T follicular helper cell (primary cell): ENCODE data around the gene GFI1B.
"Not testable (repeated sequence)": the region's sequence is repeated elsewhere in the genome, so short reads cannot be mapped to it uniquely, and the experiment has no call there.

Experiments
- DNase-seq: peaks from one replicate; pipeline ENCODE4 v3.0.0-alpha.2; 2020; ENCODE audit warnings: low read depth

The GFI1B gene

DNA sequence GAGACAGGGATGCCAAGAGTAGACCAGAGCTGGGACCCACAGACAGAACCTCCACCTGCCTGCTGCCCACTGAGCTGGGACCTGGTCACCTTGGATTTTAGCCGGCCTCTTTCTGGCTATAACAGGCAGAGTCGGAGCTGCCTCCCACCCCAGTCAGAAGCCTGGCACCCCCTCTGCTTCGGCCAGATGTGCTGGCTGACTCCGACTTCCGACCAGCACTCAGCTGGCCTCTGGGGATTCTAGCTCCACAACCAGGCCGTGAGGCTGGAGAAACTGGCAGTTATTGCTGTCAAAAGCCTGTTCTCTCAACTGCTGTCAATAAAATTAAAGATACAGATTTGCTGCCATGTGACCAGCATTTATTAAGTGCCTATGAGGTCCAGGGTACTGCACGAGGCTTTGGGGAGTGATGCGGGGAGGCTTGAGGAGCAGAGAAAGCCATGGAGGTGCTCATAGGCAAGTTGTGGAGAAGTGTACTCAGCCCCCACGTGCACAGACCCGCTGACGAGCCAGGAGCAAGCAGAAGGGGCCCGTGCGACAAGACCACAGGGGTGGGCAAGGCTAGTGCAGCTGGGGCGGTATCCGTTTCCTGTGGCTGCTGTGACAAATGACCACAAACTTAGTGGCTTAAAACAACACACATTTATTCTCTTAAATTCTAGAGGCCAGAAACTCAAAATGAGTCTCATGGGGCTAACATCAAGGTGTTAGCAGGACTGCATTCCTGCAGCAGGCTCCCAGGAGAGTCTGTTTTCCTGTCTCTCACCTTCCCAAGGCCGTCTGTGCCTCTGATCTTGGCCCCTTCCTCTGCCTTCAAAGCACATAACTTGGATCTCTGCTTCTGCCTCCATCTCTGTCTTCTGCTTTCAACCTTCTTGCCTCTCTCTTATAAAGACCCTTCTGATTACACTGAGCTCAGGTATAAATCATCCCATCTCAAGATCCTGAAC lies 13.1 kb downstream of the GFI1B start:
- no peak for DNase-seq

DNA sequence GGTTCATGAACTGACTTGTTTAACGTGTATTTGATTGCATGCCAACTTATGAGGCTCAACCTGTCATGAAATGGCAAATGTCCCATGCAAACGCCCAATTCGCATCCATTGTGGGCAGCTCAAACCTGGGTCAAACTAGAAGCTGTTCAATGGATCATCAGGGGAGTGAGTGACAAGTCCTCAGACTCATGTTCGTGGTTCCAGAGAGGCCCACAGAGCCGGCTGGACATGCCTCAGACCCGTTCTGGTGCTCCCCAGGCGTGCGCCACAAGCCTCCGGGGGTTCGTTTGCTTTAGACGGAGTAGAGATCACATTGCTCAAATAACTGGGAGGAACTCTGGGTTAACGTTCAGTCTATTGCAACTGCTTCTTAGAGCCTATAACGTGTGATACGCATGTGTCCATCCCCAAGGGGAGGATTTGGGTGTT lies 15.0 kb downstream of the GFI1B start:
- no peak for DNase-seq

GRCh38 chr9:132994410-132995120 lies 16.1 kb downstream of the GFI1B start:
- no peak for DNase-seq

DNA sequence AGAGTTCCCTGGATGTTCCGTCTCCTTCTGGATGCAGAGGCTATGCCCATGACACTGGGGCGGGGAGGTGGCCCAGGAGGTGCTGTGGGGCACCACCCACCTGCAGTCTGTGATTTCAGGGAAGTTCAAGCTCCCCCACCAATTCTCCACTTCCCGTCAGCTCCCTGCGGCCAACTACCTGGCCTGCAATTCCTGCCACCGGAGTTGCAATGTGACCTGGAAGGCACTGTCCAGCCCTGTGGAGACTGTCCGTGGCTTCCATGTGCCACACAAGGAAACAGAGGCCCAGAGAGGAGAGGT lies 16.6 kb downstream of the GFI1B start:
- DNase-seq = no peak

DNA sequence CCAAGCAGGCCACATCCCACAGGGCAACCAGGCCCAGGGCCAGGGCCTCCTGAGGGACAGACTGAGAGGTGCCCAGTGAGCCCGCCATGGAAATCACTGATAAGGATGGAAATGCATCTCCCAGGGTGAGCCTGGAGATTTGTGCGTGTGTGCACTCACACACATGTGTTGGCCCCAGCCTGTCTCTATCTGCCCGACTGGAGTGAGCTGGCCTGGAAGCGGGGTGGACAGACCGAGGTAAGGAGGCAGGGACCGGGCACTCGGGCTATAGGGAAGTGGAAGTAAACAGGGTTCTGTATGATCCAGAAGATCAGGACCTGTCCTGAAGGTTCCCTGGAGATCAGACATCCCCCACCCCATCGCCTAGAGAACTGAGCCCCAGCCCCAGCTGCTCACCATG lies 17.4 kb downstream of the GFI1B start:
- DNase-seq = no peak

DNA sequence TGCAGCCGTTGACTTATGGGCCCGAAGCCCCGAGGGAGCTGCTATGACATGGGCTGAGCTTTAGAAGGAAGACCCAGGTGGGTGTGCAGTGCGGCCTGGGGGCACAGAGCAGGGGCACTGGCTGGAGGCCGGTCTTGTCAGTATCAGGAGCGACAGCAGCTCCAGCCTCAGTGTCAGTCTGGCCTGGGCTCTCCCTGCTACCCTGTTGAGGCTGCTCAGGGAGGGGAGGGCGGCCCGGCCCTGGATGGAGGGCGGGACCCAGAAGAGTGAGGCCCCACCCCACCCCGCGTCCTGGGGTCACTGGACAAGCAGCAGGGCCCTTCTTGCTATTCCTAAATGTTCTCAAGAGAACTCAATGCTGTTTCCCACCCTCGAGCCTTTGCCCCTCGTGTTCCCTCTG lies 18.0 kb downstream of the GFI1B start:
- DNase-seq = no peak

GRCh38 chr9:132997591-132997990 lies 19.1 kb downstream of the GFI1B start:
- no peak for DNase-seq

DNA sequence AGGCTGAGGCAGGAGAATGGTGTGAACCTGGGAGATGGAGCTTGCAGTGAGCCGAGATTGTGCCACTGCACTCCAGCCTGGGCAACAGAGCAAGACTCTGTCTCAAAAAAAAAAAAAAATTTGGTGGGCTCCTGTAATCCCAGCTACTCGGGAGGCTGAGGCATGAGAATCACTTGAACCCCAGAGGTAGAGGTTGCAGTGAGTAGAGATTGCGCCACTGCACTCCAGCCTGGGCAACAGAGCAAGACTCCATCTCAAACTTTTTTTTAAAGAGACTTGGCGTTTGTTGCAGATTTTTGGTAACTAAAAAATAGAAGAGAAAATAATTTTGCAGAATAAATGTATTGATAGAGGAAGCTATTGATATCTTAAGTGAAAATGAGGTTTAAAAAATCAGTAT lies 19.7 kb downstream of the GFI1B start:
- DNase-seq = not testable (repeated sequence)

- no peak for DNase-seq
These were observed 20.5 kb downstream of the GFI1B start for GRCh38 chr9:132998831-132999635.

DNA sequence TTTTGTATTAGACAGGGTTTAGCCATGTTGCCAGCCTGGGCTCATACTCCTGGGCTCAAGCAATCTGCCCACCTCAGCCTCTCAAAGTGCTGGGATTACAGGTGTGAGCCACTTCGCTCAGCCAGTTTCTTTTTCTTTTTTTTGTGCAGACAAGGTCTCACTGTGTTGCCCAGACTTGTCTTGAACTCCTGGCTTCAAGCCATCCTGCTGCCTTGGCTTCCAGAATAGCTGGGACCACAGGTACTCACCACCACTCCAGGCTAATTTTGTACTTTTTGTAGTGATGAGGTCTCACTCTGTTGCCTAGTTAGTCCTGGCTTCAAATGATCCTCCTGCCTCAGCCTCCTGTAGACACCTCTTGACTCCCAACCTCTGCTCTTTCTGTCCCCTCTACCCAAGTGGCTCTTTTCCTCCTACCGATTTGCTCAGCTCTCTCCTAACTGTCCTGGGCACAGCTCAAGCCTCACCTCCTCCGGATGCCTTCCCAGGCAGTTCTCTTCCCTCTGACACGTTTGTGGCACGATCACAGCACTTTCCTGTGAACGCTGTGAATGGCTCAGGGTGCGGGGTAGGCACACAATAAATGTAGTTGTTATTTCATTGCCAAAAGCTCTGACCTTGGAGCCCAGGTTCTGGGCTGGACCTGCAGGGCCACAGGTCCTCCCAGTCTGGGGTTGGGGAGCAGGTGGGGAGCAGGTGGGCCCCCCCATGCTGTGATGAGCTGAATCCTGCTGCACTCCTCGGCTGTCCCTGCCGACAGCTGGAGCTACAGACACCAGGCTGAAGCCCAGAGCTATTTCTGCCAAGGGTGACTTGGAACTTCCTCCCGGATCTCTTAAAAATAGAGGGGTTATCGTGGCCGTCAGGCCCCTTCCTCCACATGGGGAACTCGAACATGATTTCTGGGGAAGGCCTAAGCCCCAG lies 23.9 kb downstream of the GFI1B start:
- no peak for DNase-seq

GRCh38 chr9:133003071-133003461 lies 24.6 kb downstream of the GFI1B start:
- no peak for DNase-seq

DNA sequence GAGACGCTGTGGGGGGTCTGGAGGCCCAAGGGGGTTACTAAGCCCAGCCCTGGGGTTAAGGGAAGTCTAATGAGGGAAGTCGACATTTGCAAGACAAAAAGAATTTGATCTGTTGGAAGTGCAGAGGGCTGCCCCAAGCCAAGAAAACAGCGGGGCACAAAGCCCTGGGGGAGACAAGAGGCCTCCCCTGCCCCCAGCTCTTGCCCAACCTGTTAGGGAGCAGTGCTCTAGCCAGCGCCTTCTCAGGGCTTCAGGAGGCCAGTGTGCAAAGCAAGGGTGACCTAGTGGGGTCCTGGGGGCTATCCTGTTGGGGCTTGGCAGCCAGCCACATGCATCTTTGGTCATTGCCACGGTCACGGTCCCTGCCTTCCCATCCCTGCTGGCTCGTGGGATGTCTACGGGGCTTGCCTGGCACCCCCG lies 25.2 kb downstream of the GFI1B start:
- no peak for DNase-seq

DNA sequence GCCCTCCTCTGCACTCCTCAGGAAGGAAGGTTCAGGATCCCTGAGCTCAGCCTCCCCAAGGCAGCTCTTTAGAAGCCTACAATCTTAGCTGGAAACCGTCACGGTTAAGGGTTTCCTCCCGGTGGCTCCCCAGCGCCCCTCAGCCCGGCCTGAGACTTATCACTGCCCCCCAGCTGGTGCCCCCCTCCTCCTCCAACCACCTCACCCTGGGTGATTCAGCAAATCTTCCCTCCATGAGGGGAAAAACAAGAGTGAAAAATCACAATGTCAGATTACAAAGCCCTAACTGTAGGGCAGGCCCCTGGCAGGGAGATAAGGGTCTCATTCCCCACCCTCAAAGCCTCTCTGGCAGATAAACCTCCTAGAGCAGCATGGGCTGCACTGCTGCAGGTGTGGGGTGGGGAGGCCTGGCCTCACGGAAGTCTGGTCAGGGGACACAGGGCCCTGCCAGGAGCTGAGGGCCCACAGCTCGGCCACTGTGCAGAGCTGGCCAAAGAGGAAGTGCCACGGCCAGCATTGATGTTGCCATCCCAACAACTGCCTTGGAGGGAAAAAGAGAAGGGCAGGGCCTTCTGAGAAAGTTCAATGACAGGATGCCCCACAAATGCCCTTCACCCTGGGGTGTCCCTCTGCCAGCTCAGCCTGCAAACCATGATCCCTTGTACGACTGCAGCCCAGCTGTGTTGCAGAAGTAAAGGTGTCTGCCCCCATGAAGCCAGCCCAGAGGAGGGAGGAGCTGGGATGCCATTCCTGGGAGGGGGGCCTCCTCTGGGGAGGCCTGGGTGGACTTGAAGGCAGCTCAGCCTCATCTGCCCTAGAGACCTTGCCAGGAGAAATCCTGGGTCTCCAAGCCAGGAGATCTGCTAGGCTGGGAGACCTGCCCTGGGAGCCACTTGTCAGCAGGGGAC lies 25.9 kb downstream of the GFI1B start:
- DNase-seq = no peak

GRCh38 chr9:133004999-133005760 lies 26.7 kb downstream of the GFI1B start:
- no peak for DNase-seq

DNA sequence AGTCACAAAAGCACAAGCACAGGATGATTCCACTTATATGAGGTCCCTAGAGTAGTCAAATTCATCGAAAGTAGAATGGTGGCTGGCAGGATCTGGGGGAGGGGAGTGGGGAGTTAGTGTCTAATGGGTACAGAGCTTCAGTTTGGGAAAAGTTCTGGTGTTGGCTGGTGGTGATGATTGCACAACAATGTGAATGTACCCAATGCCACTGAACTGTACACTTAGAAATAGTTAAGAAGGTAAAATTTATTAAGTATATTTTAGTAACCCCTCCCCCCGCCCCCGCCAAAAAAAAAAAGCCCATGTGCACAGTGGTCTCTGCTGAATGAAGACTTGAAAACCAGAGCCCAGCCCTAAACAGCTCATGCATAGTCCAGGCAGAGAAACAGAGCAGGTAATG lies 27.5 kb downstream of the GFI1B start:
- DNase-seq = no peak

DNA sequence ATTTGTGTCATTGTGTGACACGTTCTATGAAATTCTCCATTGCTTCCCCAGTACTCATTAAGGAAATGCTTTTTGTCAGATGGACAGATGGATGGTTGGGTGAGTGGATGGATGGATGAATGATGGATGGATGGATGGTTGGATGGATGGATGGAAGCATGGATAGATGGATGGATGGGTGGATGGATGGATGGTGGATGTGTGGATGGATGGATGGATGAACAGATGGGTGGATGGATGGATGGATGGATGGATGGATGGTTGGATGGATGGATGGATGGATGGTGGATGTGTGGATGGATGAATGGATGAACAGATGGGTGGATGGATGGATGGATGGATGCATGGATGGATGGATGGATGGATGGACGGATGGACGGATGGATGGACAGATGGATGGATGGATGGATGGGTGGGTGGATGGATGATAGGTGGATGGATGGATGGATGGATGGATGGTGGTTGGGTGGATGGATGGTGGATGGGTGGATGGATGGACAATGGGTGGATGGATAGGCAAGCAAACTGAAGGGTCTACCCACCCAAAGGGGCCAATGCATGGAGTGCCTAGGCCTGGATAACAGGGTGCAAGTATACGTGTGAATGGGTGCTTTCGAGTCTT lies 28.3 kb downstream of the GFI1B start:
- no peak for DNase-seq

GRCh38 chr9:133008406-133008805 lies 29.9 kb downstream of the GFI1B start:
- DNase-seq = no peak

GRCh38 chr9:133008824-133009223 lies 30.3 kb downstream of the GFI1B start:
- DNase-seq = no peak
